ENCODE results near the gene SLIT1. TPM values are rescaled to one million over a fixed set of nuclear protein-coding genes. Genes with fewer than 3 reads are reported as not detected.
"Not testable (repeated sequence)": the region's sequence is repeated elsewhere in the genome, so short reads cannot be mapped to it uniquely, and the experiment has no call there.

The SLIT1 gene
- total and polyA plus RNA-seq, 4 experiments from 2014 or later = 0.05 to 0.32 (median 0.28) TPM; not detected in 1

DNA sequence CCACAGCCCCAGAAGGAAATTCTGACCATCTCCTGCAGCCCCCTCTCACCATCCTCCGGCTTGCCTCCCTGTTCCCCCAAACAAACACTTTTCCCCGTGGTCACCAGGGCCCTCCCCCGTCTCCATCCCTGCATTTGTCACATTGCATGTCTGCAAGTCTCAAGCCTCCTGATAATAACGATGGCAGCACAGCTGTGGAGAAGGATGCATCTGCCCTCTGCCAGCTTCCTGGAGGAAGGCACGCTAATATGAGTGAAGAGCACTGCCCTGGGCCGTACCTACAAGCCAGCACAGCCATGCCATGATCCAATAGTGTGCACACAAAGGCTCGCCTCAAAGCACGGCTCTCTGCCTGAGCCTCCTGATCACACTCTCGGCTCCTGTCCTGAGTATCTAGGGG is 98.5 kb downstream of the SLIT1 start:
- Histone ChIP-seq H3K9me3 (ENCODE audit: control insufficient read depth in 1 of 2, low read length in 2 of 2) (no peaks in the 10 kb centered on the region), H3K27me3 (ENCODE audit: insufficient read depth, low read length) (peaks cover 4% of the 10 kb centered on the region), H3K4me1 (ENCODE audit: insufficient read depth, low read length) (no peaks in the 10 kb centered on the region), H3K27ac (ENCODE audit: low read depth, low read length) (no peak overlapping the region), H3K4me3 (ENCODE audit: low read length in 2 of 2) (no peak overlapping the region), H3K36me3 (ENCODE audit: insufficient read depth, low read length) (no peaks in the 10 kb centered on the region)
- intact Hi-C loops (cut with micrococcal nuclease) = no loop called here
- Mint-ChIP-seq H3K4me3 (no peak overlapping the region), H3K27me3 (peaks cover 24 to 26% of the 10 kb centered on the region in 2 donors), H3K9me3 (no peaks in the 10 kb centered on the region), H3K27ac (no peak overlapping the region), H3K36me3 (peaks cover 0 to 3% of the 10 kb centered on the region in 2 donors), H3K4me1 (no peaks in the 10 kb centered on the region)
- ChIA-PET POLR2A (ENCODE audit: partially characterized antibody) (no interaction called here), CTCF (ENCODE audit: partially characterized antibody) (interaction anchor here (1.0 kb wide), 1 partner anchor 9 kb away, joined by 3 read pairs; no protein-coding TSS in a partner anchor)
- DNase-seq = no peak

DNA sequence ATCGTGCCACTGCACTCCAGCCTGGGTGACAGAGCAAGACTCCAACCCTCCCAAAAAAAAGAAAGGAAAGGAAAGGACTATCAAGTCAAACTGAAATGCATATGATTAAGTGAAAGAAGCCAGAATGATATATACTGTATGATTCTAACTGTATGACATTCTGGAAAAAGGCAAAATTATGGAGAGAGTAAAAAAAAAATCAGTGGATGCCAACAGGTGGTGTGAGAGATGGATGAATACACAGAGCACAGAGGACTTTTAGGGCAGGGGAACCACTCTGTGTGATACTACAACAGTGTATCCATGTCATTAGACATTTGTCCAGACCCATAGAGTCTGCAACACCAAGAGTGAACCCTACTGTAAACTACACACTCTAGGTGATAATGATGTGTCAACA is 99.2 kb downstream of the SLIT1 start:
- Histone ChIP-seq H3K27me3 (ENCODE audit: insufficient read depth, low read length) (peaks cover 4% of the 10 kb centered on the region), H3K27ac (ENCODE audit: low read depth, low read length) (no peak overlapping the region), H3K4me1 (ENCODE audit: insufficient read depth, low read length) (no peaks in the 10 kb centered on the region), H3K4me3 (ENCODE audit: low read length in 2 of 2) (no peak overlapping the region), H3K36me3 (ENCODE audit: insufficient read depth, low read length) (no peaks in the 10 kb centered on the region), H3K9me3 (ENCODE audit: control insufficient read depth in 1 of 2, low read length in 2 of 2) (no peaks in the 10 kb centered on the region)
- ChIA-PET POLR2A (ENCODE audit: partially characterized antibody) (no interaction called here), CTCF (ENCODE audit: partially characterized antibody) (no interaction called here)
- Mint-ChIP-seq H3K4me3 (no peak overlapping the region), H3K27me3 (peaks cover 29 to 32% of the 10 kb centered on the region in 2 donors), H3K36me3 (peaks cover 0 to 3% of the 10 kb centered on the region in 2 donors), H3K9me3 (peaks cover 0 to 3% (median 0%) of the 10 kb centered on the region in 8 donors), H3K27ac (no peak overlapping the region), H3K4me1 (no peaks in the 10 kb centered on the region)
- DNase-seq = no peak
- intact Hi-C loops (cut with micrococcal nuclease) = no loop called here

DNA sequence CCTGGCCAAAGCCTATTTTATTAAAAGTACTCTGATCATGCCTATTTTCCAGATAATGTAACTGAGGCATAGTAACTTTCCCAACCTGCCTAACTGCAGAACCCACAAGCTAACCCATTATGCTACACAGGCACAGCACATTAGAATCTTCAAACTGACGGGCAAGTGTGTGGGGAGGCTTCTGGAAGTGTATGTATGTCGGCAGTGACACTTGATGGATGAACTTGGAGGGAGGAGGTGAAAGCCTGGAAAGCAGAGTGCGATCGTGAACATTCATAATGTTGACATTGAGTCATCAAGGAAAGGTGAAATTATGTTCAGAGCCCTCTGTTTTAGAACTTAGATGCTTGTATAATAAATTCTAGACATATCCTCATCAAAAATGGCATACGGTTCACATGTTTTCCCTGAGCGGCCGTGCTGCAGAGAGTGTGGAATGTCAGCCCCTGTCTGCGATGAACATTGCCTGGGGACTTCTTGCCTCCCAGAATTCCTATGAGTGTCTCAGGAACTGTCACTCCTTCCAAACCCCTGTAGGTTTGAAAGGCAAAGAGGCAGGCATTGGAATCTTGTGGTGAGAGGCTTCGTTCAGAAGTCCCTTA is 102.4 kb downstream of the SLIT1 start:
- Mint-ChIP-seq H3K27me3 (peaks cover 23 to 45% of the 10 kb centered on the region in 2 donors), H3K36me3 (no peaks in the 10 kb centered on the region), H3K27ac (no peak overlapping the region), H3K4me1 (no peaks in the 10 kb centered on the region), H3K9me3 (peaks cover 0 to 4% (median 0%) of the 10 kb centered on the region in 8 donors), H3K4me3 (no peak overlapping the region)
- no peak for DNase-seq
- Histone ChIP-seq H3K27ac (ENCODE audit: low read depth, low read length) (no peak overlapping the region), H3K4me3 (ENCODE audit: low read length in 2 of 2) (no peak overlapping the region), H3K4me1 (ENCODE audit: insufficient read depth, low read length) (no peaks in the 10 kb centered on the region), H3K27me3 (ENCODE audit: insufficient read depth, low read length) (no peaks in the 10 kb centered on the region), H3K36me3 (ENCODE audit: insufficient read depth, low read length) (no peaks in the 10 kb centered on the region), H3K9me3 (ENCODE audit: control insufficient read depth in 1 of 2, low read length in 2 of 2) (no peaks in the 10 kb centered on the region)
- CTCF ChIA-PET (ENCODE audit: partially characterized antibody) = interaction anchor here (1.2 to 14.8 kb wide), 3 partner anchors 19 to 152 kb away, joined by 3 to 417 read pairs (median 5); no protein-coding TSS in a partner anchor
- POLR2A ChIA-PET (ENCODE audit: partially characterized antibody) = no interaction called here
- intact Hi-C loops (cut with micrococcal nuclease) = no loop called here

DNA sequence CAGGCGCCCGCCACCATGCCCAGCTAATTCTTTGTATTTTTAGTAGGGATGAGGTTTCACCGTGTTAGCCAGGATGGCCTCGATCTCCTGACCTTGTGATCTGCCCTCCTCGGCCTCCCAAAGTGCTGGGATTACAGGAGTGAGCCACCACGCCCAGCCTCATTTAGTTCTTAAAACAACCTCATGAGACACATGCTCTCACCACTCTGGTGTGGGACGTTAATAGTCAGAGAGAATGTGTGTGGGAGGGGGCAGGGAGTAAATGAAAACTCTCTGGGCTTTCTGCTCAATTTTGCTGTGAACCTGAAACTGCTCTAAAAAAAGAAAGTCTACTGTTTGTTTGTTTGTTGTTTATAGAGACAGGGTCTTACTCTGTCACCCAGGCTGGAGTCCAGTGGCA is 103.2 kb downstream of the SLIT1 start:
- H3K36me3 Mint-ChIP-seq; H3K4me3 ChIP-seq (ENCODE audit: low read length in 2 of 2); intact Hi-C loops (cut with micrococcal nuclease); H3K9me3 ChIP-seq (ENCODE audit: control insufficient read depth in 1 of 2, low read length in 2 of 2); DNase-seq; H3K9me3 Mint-ChIP-seq; H3K27ac Mint-ChIP-seq; H3K36me3 ChIP-seq (ENCODE audit: insufficient read depth, low read length); POLR2A ChIA-PET (ENCODE audit: partially characterized antibody); H3K27ac ChIP-seq (ENCODE audit: low read depth, low read length); H3K27me3 ChIP-seq (ENCODE audit: insufficient read depth, low read length); H3K4me1 Mint-ChIP-seq; H3K4me3 Mint-ChIP-seq; H3K4me1 ChIP-seq (ENCODE audit: insufficient read depth, low read length): not testable (repeated sequence)
- CTCF ChIA-PET (ENCODE audit: partially characterized antibody) = interaction anchor here (0.7 to 14.8 kb wide), 6 partner anchors 10 to 125 kb away, joined by 3 to 417 read pairs (median 6); no protein-coding TSS in a partner anchor
- H3K27me3 Mint-ChIP-seq = peaks cover 24 to 45% of the 10 kb centered on the region in 2 donors

DNA sequence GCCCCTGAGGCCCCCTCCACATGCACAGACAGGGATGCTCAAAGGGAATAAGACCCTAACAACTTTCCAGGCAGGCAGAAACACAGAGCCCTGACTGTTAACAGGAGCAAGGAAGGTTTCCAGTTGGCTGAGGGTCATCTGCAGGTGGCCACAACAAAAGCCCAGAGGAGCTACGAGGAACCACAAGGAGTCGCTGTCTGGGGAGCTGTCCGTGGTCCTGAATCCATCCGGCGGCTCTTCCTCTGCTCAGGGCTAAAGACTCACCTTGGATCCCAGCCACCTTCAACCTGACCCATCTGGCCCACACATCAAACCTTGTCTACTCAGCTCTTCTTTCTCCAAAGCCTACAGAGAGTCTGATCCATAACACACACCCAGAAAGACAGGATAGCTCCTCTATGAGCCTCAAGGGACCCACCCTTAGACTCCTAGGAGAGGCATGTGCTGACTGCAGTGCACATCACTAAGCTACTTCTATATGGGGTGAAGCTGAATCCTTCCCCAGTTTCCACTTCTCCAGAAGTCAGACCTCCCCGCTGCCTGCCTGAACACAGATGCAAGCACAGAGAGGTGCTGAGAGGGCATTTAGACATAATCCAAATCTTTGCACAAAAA is 104.0 kb downstream of the SLIT1 start:
- CTCF ChIA-PET (ENCODE audit: partially characterized antibody) = interaction anchor here (0.7 to 14.8 kb wide), 10 partner anchors 9 to 126 kb away, joined by 3 to 417 read pairs (median 3); no protein-coding TSS in a partner anchor
- peak in 4 of 5 donors; percentile 31 to 46 (median 38) for DNase-seq
- intact Hi-C loops (cut with micrococcal nuclease) = no loop called here
- H3K36me3 ChIP-seq (ENCODE audit: insufficient read depth, low read length) = no peaks in the 10 kb centered on the region
- no peaks in the 10 kb centered on the region for H3K4me1 ChIP-seq (ENCODE audit: insufficient read depth, low read length)
- H3K27me3 ChIP-seq (ENCODE audit: insufficient read depth, low read length) = no peaks in the 10 kb centered on the region
- Mint-ChIP-seq H3K36me3 (no peaks in the 10 kb centered on the region), H3K4me1 (no peaks in the 10 kb centered on the region), H3K27me3 (peaks cover 20 to 40% of the 10 kb centered on the region in 2 donors), H3K4me3 (no peak overlapping the region), H3K27ac (peak overlapping the region in 2 of 7 donors; percentile 0 to 87), H3K9me3 (peaks cover 0 to 4% (median 0%) of the 10 kb centered on the region in 8 donors)
- POLR2A ChIA-PET (ENCODE audit: partially characterized antibody) = no interaction called here
- H3K9me3 ChIP-seq (ENCODE audit: control insufficient read depth in 1 of 2, low read length in 2 of 2) = no peaks in the 10 kb centered on the region
- H3K4me3 ChIP-seq (ENCODE audit: low read length in 2 of 2) = no peak overlapping the region
- H3K27ac ChIP-seq (ENCODE audit: low read depth, low read length) = no peak overlapping the region

DNA sequence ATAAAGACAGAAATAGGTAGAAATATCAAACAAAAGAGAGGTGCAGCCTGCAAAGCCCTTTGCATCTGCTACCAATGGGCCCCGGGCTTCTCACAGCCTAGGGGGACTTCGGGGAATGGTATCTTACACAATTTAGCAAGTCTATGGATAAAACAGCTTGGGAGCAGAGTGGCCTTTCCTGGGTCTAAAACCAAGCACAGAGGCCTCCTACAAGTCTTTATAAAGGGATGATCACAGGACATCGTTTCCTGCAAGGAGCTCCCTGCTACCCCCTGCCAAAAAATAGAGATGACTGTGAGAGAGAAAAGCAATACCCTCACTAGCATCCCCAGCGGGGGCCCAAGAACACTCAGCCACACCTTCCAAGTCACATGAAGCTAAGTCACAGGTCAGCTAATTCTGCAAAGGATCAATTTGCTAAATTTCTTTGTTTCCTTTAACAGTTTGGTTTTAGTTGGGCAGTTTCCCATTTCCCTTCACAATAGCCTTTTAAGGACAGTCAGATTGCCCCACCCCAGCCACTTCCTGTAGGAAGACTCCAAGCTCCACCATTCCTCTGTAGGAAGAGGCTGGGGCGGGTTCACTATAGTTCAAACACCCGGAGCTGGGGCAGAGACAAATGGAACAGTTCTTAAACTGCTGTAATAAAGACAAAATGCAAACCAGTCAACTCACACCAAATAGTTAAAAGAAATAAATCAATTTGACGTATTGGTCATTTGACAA is 105.5 kb downstream of the SLIT1 start:
- Mint-ChIP-seq H3K27me3 (peaks cover 17 to 37% of the 10 kb centered on the region in 2 donors), H3K36me3 (no peaks in the 10 kb centered on the region), H3K27ac (no peak overlapping the region), H3K4me1 (no peaks in the 10 kb centered on the region), H3K4me3 (no peak overlapping the region), H3K9me3 (peaks cover 0 to 4% (median 0%) of the 10 kb centered on the region in 8 donors)
- Histone ChIP-seq H3K4me1 (ENCODE audit: insufficient read depth, low read length) (no peaks in the 10 kb centered on the region), H3K9me3 (ENCODE audit: control insufficient read depth in 1 of 2, low read length in 2 of 2) (no peaks in the 10 kb centered on the region), H3K36me3 (ENCODE audit: insufficient read depth, low read length) (no peaks in the 10 kb centered on the region), H3K27ac (ENCODE audit: low read depth, low read length) (no peak overlapping the region), H3K27me3 (ENCODE audit: insufficient read depth, low read length) (no peaks in the 10 kb centered on the region), H3K4me3 (ENCODE audit: low read length in 2 of 2) (no peak overlapping the region)
- DNase-seq = no peak
- intact Hi-C loops (cut with micrococcal nuclease) = no loop called here
- CTCF ChIA-PET (ENCODE audit: partially characterized antibody) = interaction anchor here (1.2 to 14.8 kb wide), 3 partner anchors 36 to 127 kb away, joined by 3 to 417 read pairs (median 4); no protein-coding TSS in a partner anchor
- POLR2A ChIA-PET (ENCODE audit: partially characterized antibody) = no interaction called here

DNA sequence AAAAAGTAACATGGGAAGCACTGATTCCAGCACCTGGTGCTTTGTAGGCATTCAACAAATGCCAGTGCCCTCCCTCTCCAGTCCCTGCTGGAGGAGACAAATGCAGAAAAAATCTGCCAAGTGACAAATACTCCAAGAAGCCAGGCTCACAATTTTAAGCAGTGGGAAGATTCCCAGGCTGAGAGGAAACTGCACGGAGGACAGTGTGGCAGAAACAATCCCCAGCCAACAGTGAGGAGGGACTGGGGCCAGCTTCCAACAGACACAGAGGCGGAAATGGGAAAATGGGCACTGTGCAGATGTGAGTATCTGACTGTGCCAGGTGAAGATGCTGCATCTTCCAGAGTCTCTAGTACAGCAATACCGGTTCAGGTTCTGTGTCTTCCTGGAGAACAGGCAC is 106.3 kb downstream of the SLIT1 start:
- no peak overlapping the region for H3K27ac ChIP-seq (ENCODE audit: low read depth, low read length)
- DNase-seq = no peak
- no peaks in the 10 kb centered on the region for H3K27me3 ChIP-seq (ENCODE audit: insufficient read depth, low read length)
- no peaks in the 10 kb centered on the region for H3K36me3 Mint-ChIP-seq
- H3K27me3 Mint-ChIP-seq = peaks cover 17 to 37% of the 10 kb centered on the region in 2 donors
- CTCF ChIA-PET (ENCODE audit: partially characterized antibody) = interaction anchor here (1.6 to 14.8 kb wide), 2 partner anchors 114 to 128 kb away, joined by 4 to 417 read pairs; no protein-coding TSS in a partner anchor
- H3K9me3 Mint-ChIP-seq = peaks cover 0 to 4% (median 0%) of the 10 kb centered on the region in 8 donors
- no peaks in the 10 kb centered on the region for H3K9me3 ChIP-seq (ENCODE audit: control insufficient read depth in 1 of 2, low read length in 2 of 2)
- intact Hi-C loops (cut with micrococcal nuclease) = no loop called here
- H3K4me1 Mint-ChIP-seq = no peaks in the 10 kb centered on the region
- no peaks in the 10 kb centered on the region for H3K36me3 ChIP-seq (ENCODE audit: insufficient read depth, low read length)
- POLR2A ChIA-PET (ENCODE audit: partially characterized antibody) = no interaction called here
- H3K4me1 ChIP-seq (ENCODE audit: insufficient read depth, low read length) = no peaks in the 10 kb centered on the region
- no peak overlapping the region for H3K4me3 ChIP-seq (ENCODE audit: low read length in 2 of 2)
- H3K27ac Mint-ChIP-seq = no peak overlapping the region
- no peak overlapping the region for H3K4me3 Mint-ChIP-seq

Data from CD4-positive, alpha-beta memory T cell (primary cell).